ENCODE measurements around the gene FRA10AC1.

FRA10AC1 gene

DNA sequence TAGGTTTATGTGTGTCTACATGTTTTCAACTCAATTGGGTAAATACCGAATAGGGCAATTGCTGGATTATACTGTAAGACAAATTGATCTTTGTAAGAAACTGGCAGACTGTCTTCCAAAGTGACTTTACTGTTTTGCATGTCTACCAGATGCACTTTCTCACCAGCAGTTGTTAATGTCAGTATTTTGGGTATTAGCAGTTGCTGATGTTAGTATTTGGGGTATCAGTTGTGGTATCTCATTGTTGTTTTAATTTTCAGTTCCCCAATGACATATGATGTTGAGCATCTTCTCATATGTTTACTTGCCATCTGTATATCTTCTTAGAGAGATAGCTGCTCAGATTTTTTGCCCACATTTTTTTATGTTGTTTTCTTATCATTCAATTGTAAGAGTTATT is 79.5 kb downstream of the FRA10AC1 start:
- DNase-seq: no peak

- DNase-seq: no peak
These were observed 81.5 kb downstream of the FRA10AC1 start for GRCh38 chr10:93620925-93621324.

All from CD4-positive, alpha-beta T cell treated with Interleukin-4 for 4 hours (primary cell).